Upper lobe of left lung (tissue), 4 donors: ENCODE data around the gene TRIP10.

Experiments used
- POLR2A ChIP-seq, 4 donors: fragments of 450-650 bp; IDR thresholded peaks; one replicate each; pipeline ENCODE4 v1.5.1; 2016 to 2017; ENCODE audit warnings: antibody characterized with exemption in 4 of 4, mild to moderate bottlenecking in 2 of 4
- POLR2AphosphoS5 ChIP-seq, 2 donors: sonication (generic); formaldehyde crosslinking; IDR thresholded peaks; one replicate each; pipeline ENCODE4 v1.5.1; 2017; ENCODE audit warnings: antibody characterized with exemption in 2 of 2
- TF ChIP-seq, protein P1 (sequence below), 6 experiments: fragments of 450-650 bp in 4 of 6; fragments of 200-600 bp in 2 of 6; sonication (generic) in 2 of 6; IDR thresholded peaks; one replicate each; pipeline ENCODE4 v1.5.1; 2016 to 2019; ENCODE audit warnings: antibody characterized with exemption in 6 of 6

DNA sequence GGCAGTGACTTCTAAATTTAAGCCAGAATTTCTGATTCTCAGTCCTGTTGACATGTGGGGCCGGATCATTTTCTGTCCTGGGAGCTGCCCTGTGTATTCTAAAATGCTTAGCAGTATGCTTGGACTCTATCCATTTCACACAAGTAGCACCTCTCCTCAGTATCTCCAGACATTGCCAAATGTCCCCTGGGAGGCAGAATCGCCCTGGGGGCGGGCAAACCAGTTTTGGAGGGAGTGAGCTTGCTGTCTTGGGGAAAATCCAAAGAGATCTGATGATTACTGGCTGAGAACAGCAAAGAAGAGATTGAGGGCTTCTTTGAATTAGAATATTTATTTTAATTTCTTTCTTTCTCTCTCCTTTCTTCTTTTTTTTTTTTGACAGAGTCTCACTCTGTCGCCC is 49.4 kb downstream of the TRIP10 start:
- TF ChIP-seq, protein P1, sequence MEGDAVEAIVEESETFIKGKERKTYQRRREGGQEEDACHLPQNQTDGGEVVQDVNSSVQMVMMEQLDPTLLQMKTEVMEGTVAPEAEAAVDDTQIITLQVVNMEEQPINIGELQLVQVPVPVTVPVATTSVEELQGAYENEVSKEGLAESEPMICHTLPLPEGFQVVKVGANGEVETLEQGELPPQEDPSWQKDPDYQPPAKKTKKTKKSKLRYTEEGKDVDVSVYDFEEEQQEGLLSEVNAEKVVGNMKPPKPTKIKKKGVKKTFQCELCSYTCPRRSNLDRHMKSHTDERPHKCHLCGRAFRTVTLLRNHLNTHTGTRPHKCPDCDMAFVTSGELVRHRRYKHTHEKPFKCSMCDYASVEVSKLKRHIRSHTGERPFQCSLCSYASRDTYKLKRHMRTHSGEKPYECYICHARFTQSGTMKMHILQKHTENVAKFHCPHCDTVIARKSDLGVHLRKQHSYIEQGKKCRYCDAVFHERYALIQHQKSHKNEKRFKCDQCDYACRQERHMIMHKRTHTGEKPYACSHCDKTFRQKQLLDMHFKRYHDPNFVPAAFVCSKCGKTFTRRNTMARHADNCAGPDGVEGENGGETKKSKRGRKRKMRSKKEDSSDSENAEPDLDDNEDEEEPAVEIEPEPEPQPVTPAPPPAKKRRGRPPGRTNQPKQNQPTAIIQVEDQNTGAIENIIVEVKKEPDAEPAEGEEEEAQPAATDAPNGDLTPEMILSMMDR (IDR thresholded peaks at IDR 0.05): no peak
- TF ChIP-seq POLR2A (IDR thresholded peaks at IDR 0.05) (no peak), POLR2AphosphoS5 (IDR thresholded peaks at IDR 0.05) (no peak)
